GM10266 (cell line): ENCODE results near the gene KDM6B.

Source experiments
- DNase-seq: peaks from one replicate; pipeline ENCODE4 v3.0.0; 2012; ENCODE audit errors: extremely low spot score
- CTCF ChIP-seq: IDR thresholded peaks from 2 replicates; pipeline ENCODE4 v1.5.1; 2012; ENCODE audit warnings: mild to moderate bottlenecking, low read depth; ENCODE audit not compliant: control insufficient read depth, insufficient read depth; ENCODE audit errors: missing control alignments

The KDM6B gene

GRCh38 chr17:7814969-7815368 lies 19.0 kb upstream of the KDM6B start:
- no peak for TF ChIP-seq CTCF

GRCh38 chr17:7816926-7817642 lies 16.9 kb upstream of the KDM6B start:
- DNase-seq = no peak
- TF ChIP-seq CTCF = no peak

More at GRCh38 chr17:7814969-7815368, 19.0 kb upstream of the KDM6B start:
- no peak for DNase-seq

- no peak for DNase-seq
- TF ChIP-seq CTCF = no peak
These were observed 16.4 kb upstream of the KDM6B start for GRCh38 chr17:7817643-7817964.

- TF ChIP-seq CTCF = no peak
- DNase-seq = no peak
These were observed 16.0 kb upstream of the KDM6B start for GRCh38 chr17:7818026-7818425.

- no peak for TF ChIP-seq CTCF
- DNase-seq = no peak
These were observed 15.0 kb upstream of the KDM6B start for GRCh38 chr17:7818746-7819645.

GRCh38 chr17:7820231-7820630 lies 13.8 kb upstream of the KDM6B start:
- no peak for TF ChIP-seq CTCF

GRCh38 chr17:7822126-7822525 lies 11.9 kb upstream of the KDM6B start:
- no peak for TF ChIP-seq CTCF
- no peak for DNase-seq

More at GRCh38 chr17:7820231-7820630, 13.8 kb upstream of the KDM6B start:
- DNase-seq = no peak
